Germinal center (tissue), 1 donor: ENCODE data around the gene HOXA9.

Experiments
- DNase-seq: peaks from one replicate; pipeline ENCODE4 v3.0.0; 2012; ENCODE audit warnings: mixed read lengths, low spot score

The HOXA9 gene

DNA sequence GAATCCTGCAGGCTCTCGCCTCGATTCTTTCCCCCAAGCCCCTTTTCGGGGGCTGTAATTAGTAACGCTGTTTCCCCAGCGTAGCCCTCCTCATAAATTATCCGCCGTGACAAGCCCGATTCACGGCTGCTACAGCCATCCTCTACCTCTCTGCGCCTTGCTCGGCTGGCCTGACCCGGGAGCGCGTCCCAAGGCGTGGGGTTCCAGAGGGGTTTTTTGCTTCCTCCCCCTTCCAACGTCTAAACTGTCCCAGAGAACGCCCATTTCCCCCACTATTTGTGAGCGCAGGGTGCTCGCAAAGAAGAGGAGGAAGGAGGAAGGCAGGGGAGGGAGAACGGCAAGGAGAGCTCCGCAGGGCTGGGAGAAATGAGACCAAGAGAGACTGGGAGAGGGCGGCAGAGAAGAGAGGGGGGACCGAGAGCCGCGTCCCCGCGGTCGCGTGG, 22.7 kb downstream of the HOXA9 start:
- DNase-seq, result no peak

DNA sequence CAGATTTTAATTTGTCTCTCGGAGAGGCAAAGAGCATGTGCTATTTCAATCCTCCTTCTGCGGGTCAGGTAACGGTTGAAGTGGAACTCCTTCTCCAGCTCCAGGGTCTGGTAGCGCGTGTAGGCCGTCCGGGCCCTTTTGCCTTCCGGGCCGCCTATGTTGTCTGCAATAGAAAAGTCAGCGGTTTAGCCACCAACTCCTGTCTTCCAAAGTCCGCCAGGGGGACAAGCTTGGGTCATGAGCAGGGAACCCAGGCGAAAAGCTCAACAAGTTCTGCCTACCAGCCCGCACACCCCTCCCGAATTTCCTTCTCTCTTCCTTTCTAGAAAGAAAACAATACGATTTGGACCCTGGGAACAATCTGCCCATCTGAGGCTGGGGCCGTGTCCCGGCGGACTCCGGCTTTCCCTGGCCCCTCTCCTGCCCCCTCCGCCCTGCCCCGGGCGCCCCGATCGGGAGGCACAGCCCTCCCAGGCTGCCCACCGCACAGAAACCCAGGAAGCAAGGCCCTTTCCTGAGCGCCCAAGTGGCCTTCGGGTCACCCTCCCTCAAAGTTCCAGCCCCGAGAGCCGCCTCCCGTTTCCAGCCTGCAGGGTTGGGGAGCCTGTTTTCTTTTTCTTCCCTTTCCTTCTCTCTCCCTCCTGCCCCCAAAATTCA, 23.3 kb downstream of the HOXA9 start:
- DNase-seq, result no peak

- DNase-seq, result no peak
Observed at GRCh38 chr7:27141137-27141922, 24.0 kb downstream of the HOXA9 start.

DNA sequence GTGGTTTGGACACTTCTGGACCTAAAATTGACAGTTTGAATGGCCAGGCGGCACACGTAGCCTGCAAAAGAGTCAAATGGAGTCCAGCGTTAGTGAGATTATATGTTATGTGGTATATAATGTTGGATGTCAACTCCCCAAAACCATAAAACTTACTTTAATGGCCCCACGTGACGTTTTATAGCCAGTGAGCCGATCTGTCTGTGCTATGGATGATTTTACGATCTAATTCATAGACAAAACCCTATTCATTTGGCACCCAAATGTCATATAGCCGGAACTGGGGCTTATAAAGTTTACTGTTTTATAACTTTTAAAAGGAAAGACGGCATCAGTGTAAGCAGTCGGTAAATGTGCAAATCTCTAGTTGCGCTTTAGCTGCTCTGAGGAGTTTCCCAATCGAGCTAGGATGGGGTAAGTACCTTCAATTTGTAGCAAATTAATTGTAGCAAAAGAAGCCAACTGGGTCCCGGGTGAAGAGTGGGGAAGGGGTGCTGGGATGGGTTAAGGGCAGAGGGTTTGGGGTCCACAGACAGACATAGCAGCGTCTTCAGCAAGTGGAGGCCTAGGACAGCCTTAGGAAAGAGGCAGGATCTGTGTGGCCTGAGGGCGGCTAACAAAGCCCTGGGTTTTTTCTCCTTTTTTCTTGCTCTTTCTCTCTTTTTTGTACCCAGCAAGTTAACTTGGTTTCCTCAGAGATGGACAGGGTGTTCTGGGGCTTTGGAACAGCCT, 25.0 kb downstream of the HOXA9 start:
- no peak for DNase-seq

GRCh38 chr7:27139334-27140125, 25.8 kb downstream of the HOXA9 start:
- DNase-seq, result no peak

DNA sequence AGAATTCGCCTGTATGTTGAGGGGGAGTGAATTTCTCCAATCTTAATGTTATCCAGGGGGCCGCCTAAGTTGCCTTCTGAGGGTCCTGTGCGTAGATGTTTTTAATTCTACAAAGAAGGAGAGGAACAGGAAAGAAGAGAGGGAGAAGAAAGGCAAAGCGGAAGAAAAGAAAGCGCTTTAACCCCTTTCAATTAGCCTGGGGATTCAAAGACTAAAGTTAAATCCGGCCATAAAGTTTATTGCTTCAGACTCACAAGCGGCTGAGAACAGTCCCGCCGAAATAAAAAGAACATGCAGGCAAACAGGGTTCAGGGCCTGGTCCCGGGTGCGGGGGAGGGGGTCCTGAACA, 26.4 kb downstream of the HOXA9 start:
- no peak for DNase-seq

GRCh38 chr7:27138472-27138871, 26.9 kb downstream of the HOXA9 start:
- DNase-seq, result no peak

- DNase-seq, result no peak
Observed at GRCh38 chr7:27137640-27138315, 27.6 kb downstream of the HOXA9 start.

GRCh38 chr7:27134392-27134791, 30.9 kb downstream of the HOXA9 start:
- DNase-seq, result no peak

GRCh38 chr7:27133409-27134231, 31.7 kb downstream of the HOXA9 start:
- DNase-seq, result no peak

DNA sequence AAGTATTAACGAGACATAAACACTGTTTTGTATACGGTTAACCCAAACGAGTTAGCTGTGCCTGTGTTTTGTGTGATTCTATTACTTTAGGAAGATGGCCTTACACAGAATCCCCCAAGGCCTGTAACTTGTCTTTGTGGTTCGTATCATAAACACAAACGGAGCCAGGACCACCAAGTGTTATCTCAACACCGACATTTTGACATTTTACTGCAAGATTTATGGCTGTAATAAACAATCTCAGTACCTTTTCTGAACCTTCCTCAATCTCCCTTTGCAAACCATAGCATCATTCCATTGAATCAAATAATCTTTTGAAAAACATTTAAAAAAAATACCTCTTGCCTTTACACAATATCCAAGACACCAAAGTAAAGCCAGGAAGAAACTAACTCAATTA, 32.4 kb downstream of the HOXA9 start:
- no peak for DNase-seq

GRCh38 chr7:27132214-27132613, 33.1 kb downstream of the HOXA9 start:
- DNase-seq, result no peak

- no peak for DNase-seq
Observed at GRCh38 chr7:27131390-27131819, 33.9 kb downstream of the HOXA9 start.

GRCh38 chr7:27130540-27131389, 34.6 kb downstream of the HOXA9 start, which contains the start of gene HOXA4:
Gene HOXA4, minus strand, starts transcription at chr7:27130757. Its CDS starts 24 bp downstream, at chr7:27130733.
- DNase-seq, result peak; percentile 91

DNA sequence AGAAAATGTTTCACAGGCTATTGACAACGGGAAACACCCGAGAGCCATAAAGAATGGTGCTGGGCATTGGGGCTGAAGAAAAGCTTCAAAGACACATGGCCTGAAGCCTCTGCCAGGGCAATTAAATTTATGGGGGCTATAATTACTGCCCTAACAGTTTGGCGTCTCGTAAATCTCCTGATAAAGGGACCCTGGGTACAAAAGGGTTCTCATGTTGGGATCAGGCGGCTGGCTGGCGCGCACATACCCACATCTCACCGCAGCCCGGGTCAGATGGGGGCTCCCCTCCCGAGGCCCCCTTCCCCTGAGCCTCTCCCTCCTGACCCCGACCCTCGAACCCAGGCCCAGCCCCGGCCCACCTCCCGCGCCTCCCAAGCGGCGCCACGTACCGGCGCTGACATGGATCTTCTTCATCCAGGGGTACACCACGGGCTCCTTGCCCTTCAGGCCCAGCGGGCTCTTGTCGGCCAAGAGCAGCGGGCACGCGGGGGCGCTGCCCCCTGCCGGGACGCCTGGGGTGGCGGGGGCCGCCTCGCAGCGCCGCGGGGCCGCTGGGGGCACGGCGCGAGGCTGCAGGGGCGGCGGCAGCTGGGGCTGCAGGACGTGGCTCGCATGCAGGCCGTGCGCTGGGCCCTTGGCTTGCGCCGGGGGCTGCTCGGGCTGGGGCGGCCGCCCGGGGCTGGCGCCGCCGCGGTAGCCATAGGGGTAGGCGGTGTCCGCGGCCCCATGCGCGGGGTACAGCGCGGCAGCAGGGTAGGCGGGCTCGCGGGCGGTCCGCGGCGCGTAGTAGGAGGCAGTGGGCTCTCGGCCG, 35.4 kb downstream of the HOXA9 start:
- DNase-seq, result peak; percentile 22

DNA sequence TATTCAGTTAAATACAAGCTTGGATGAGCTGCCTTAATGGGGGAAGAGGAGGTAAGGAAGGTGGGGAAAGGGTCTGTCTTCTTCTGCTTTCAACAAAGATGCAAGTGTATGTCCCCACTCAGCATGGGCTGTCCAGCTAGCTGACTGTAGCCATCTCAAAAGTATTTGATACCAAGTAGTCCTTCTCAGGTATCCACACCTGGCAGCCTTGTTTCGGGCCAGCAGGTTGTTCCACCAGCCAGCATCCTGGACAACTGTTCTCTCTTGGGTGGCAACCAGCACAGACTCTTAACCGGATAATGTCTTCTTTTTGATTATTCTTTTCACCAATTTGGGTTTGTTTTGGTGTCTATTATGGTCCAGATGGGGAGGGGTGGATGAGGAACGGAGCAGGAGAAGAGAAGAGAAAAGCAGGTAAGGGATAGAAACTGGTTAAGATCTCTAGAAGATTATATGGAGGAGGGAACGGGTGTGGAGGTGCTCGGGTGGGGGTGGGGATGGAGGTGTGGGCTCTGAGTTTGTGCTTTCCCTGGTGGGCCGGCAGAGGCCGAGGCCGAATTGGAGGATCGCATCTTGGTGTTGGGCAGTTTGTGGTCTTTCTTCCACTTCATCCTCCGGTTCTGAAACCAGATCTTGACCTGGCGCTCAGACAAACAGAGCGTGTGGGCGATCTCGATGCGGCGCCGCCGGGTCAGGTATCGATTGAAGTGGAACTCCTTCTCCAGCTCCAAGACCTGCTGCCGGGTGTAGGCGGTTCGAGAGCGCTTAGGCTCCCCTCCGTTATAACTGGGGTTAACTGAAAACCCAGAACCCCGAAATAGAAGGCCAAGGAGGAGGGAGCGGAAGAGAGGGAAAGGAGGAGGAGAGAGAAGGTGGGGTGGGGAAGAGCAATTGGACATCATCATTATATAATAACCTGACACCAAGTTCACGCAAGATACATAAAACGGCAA, 36.3 kb downstream of the HOXA9 start:
- DNase-seq, result no peak

GRCh38 chr7:27128034-27128433, 37.3 kb downstream of the HOXA9 start:
- no peak for DNase-seq
